GM23338 (cell line): ENCODE measurements around the gene GPC6. TPM values are rescaled to one million over a fixed set of nuclear protein-coding genes. Genes with fewer than 3 reads are reported as not detected.

Experiments used
- ATAC-seq: fragments of 200-7000 bp; cut with Tn5 transposase; 3 replicates; pipeline ENCODE4 v1.9.1; 2020
- DNase-seq: peaks from one replicate; pipeline ENCODE4 v3.0.0-alpha.2; 2015; ENCODE audit warnings: low spot score
- H2AFZ ChIP-seq: fragments of 200-600 bp; sonication (generic); 2 replicates; pipeline ENCODE4 v1.8.0; 2016; ENCODE audit warnings: antibody characterized with exemption, mild to moderate bottlenecking, moderate library complexity
- H3F3A ChIP-seq: fragments of 200-600 bp; sonication (generic); replicated peaks from 2 replicates; pipeline ENCODE4 v1.8.0; 2017; ENCODE audit warnings: antibody characterized with exemption, mixed run types, low read depth
- H3K27ac ChIP-seq: fragments of 200-600 bp; sonication (generic); 2 replicates; pipeline ENCODE4 v1.6.1; 2016; ENCODE audit warnings: low read depth
- H3K27me3 ChIP-seq: fragments of 200-600 bp; sonication (generic); 2 replicates; pipeline ENCODE4 v1.8.0; 2016; ENCODE audit warnings: mild to moderate bottlenecking, mixed run types, moderate library complexity; ENCODE audit not compliant: insufficient read depth
- H3K36me3 ChIP-seq: fragments of 200-600 bp; sonication (generic); 2 replicates; pipeline ENCODE4 v1.8.0; 2016; ENCODE audit warnings: mild to moderate bottlenecking; ENCODE audit not compliant: insufficient read depth
- H3K4me1 ChIP-seq: fragments of 200-600 bp; sonication (generic); 2 replicates; pipeline ENCODE4 v1.8.0; 2016; ENCODE audit warnings: mild to moderate bottlenecking, moderate library complexity; ENCODE audit not compliant: insufficient read depth
- H3K4me2 ChIP-seq: fragments of 200-600 bp; sonication (generic); 2 replicates; pipeline ENCODE4 v1.7.1; 2017; ENCODE audit warnings: mixed run types
- H3K4me3 ChIP-seq: fragments of 200-600 bp; sonication (generic); 2 replicates; pipeline ENCODE4 v1.6.1; 2016; ENCODE audit warnings: mixed run types
- H3K79me2 ChIP-seq: fragments of 200-600 bp; sonication (generic); replicated peaks from 2 replicates; pipeline ENCODE4 v1.8.0; 2017; ENCODE audit warnings: mild to moderate bottlenecking; ENCODE audit not compliant: insufficient read depth
- H3K9me2 ChIP-seq: fragments of 200-600 bp; sonication (generic); 2 replicates; pipeline ENCODE4 v1.8.0; 2017; ENCODE audit not compliant: insufficient read depth
- H4K20me1 ChIP-seq: fragments of 200-600 bp; sonication (generic); replicated peaks from 2 replicates; pipeline ENCODE4 v1.8.0; 2017; ENCODE audit warnings: mild to moderate bottlenecking; ENCODE audit not compliant: insufficient read depth
- H3K27ac Mint-ChIP-seq: 2 replicates; pipeline ENCODE4 v1.8.0; 2020; ENCODE audit warnings: inconsistent platforms, mild to moderate bottlenecking, moderate library complexity, mixed read lengths
- H3K27me3 Mint-ChIP-seq: 3 replicates; pipeline ENCODE4 v1.8.0; 2022; ENCODE audit warnings: low read depth, mild to moderate bottlenecking, moderate library complexity, mixed read lengths, inconsistent platforms; ENCODE audit not compliant: insufficient read depth, poor library complexity
- H3K36me3 Mint-ChIP-seq: 3 replicates; pipeline ENCODE4 v1.8.0; 2021; ENCODE audit warnings: low read depth, mild to moderate bottlenecking, inconsistent platforms, moderate library complexity, mixed read lengths
- H3K4me1 Mint-ChIP-seq: 3 replicates; pipeline ENCODE4 v1.8.0; 2020; ENCODE audit warnings: mild to moderate bottlenecking, inconsistent platforms, mixed read lengths
- H3K4me3 Mint-ChIP-seq: 3 replicates; pipeline ENCODE4 v1.8.0; 2021; ENCODE audit warnings: moderate library complexity, mild to moderate bottlenecking, inconsistent platforms, mixed read lengths
- H3K9me3 Mint-ChIP-seq: 3 replicates; pipeline ENCODE4 v1.8.0; 2020; ENCODE audit warnings: moderate library complexity, mild to moderate bottlenecking, inconsistent platforms, mixed read lengths
- CREB1 ChIP-seq: fragments of 250-450 bp; sonication (Bioruptor Pico); IDR thresholded peaks from 2 replicates; pipeline ENCODE4 v1.5.0; 2020; ENCODE audit warnings: low read depth, mild to moderate bottlenecking, moderate library complexity
- CTCF ChIP-seq, 2 experiments: fragments of 200-600 bp in 1 of 2; sonication (generic) in 1 of 2; conservative IDR thresholded peaks; 2 replicates each; pipeline versions ENCODE4 v1.5.1 to v1.6.1; 2016 to 2017; ENCODE audit warnings: antibody characterized with exemption in 2 of 2, low read depth in 2 of 2, mild to moderate bottlenecking in 2 of 2, moderate library complexity in 1 of 2
- EZH2 ChIP-seq: fragments of 200-600 bp; sonication (generic); IDR thresholded peaks from one replicate; pipeline ENCODE4 v1.8.0; 2017; ENCODE audit warnings: antibody characterized with exemption, mild to moderate bottlenecking, low read depth; ENCODE audit not compliant: unreplicated experiment
- JUNB ChIP-seq: IDR thresholded peaks from one replicate; pipeline ENCODE4 v1.6.1; 2016; ENCODE audit warnings: antibody characterized with exemption; ENCODE audit not compliant: unreplicated experiment
- NANOG ChIP-seq: IDR thresholded peaks from 2 replicates; pipeline ENCODE4 v1.6.1; 2016; ENCODE audit warnings: antibody characterized with exemption, borderline replicate concordance
- POLR2AphosphoS5 ChIP-seq: IDR thresholded peaks from 2 replicates; pipeline ENCODE4 v1.6.1; 2016; ENCODE audit warnings: antibody characterized with exemption, low read depth
- STAT1 ChIP-seq: IDR thresholded peaks from one replicate; pipeline ENCODE4 v1.6.1; 2016; ENCODE audit warnings: antibody characterized with exemption; ENCODE audit not compliant: unreplicated experiment
- ZNF114 ChIP-seq: fragments of 250-450 bp; sonication (Bioruptor Pico); IDR thresholded peaks from 2 replicates; pipeline ENCODE4 v1.5.0; 2020; ENCODE audit warnings: mild to moderate bottlenecking, moderate library complexity
- ZNF462 ChIP-seq: fragments of 250-450 bp; sonication (Bioruptor Pico); IDR thresholded peaks from 2 replicates; pipeline ENCODE4 v1.5.0; 2020; ENCODE audit warnings: mild to moderate bottlenecking, moderate library complexity
- polyA plus RNA-seq: library from polyadenylated mRNA; unstranded; fragments of >200 nt; fragmentation: Nextera tagmentation; extraction: Ambion mirVana; gene quantifications from 2 replicates; pipeline ENCODE4 v1.2.1, GENCODE V29; 2016
- total RNA-seq: library from RNA; depleted of rRNA; stranded (reverse); fragments of >200 nt; shearing (Covaris generic); gene quantifications from 2 replicates; pipeline ENCODE4 v1.2.3, GENCODE V29; 2014
- TF ChIP-seq, protein P1 (sequence below): IDR thresholded peaks from one replicate; pipeline ENCODE4 v1.6.1; 2018; ENCODE audit warnings: antibody characterized with exemption; ENCODE audit not compliant: unreplicated experiment

The GPC6 gene
- total and polyA plus RNA-seq, 2 experiments from 2014 or later, result 6.4 to 28.6 TPM

DNA sequence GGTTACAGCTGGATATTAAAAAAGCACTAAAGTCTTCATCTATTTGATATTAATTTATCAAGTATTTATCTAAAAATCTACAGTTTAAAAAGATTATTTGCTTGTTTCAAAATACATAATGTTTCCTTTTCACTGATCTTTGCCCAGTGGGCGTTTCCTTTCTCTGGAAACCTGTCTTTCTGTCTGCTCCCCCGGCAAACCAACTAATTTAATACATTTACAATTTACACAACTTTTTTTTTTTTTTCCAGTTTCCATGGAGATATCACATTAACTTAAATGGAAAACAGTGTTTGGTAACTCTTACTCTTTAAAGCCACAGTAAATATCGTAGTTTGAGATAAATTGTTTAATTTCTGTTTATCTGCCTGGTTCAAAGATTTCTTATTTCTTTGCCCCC, 5.3 kb downstream of the GPC6 start:
- Histone ChIP-seq H3K79me2 (peaks cover 76% of the 10 kb centered on the region), H3K27ac (no peak overlapping the region), H3K27me3 (peaks cover 13% of the 10 kb centered on the region), H3K36me3 (no peaks in the 10 kb centered on the region), H3K4me3 (no peak overlapping the region), H3F3A (no peaks in the 10 kb centered on the region), H3K4me2 (peak overlapping the region; percentile 34; the same call in 1 of the 2 replicates), H3K4me1 (peaks cover 61% of the 10 kb centered on the region), H3K9me2 (no peaks in the 10 kb centered on the region), H2AFZ (no peak overlapping the region), H4K20me1 (peaks cover 13% of the 10 kb centered on the region)
- Mint-ChIP-seq H3K36me3 (peaks cover 14% of the 10 kb centered on the region), H3K27me3 (peaks cover 9% of the 10 kb centered on the region), H3K4me3 (no peak overlapping the region), H3K27ac (no peak overlapping the region; the same call in 1 of the 2 replicates), H3K4me1 (peaks cover 60% of the 10 kb centered on the region), H3K9me3 (no peaks in the 10 kb centered on the region)
- ATAC-seq, result no peak
- DNase-seq, result no peak
- TF ChIP-seq JUNB (no peak), EZH2 (no peak), NANOG (no peak), STAT1 (no peak)
- TF ChIP-seq, protein P1, sequence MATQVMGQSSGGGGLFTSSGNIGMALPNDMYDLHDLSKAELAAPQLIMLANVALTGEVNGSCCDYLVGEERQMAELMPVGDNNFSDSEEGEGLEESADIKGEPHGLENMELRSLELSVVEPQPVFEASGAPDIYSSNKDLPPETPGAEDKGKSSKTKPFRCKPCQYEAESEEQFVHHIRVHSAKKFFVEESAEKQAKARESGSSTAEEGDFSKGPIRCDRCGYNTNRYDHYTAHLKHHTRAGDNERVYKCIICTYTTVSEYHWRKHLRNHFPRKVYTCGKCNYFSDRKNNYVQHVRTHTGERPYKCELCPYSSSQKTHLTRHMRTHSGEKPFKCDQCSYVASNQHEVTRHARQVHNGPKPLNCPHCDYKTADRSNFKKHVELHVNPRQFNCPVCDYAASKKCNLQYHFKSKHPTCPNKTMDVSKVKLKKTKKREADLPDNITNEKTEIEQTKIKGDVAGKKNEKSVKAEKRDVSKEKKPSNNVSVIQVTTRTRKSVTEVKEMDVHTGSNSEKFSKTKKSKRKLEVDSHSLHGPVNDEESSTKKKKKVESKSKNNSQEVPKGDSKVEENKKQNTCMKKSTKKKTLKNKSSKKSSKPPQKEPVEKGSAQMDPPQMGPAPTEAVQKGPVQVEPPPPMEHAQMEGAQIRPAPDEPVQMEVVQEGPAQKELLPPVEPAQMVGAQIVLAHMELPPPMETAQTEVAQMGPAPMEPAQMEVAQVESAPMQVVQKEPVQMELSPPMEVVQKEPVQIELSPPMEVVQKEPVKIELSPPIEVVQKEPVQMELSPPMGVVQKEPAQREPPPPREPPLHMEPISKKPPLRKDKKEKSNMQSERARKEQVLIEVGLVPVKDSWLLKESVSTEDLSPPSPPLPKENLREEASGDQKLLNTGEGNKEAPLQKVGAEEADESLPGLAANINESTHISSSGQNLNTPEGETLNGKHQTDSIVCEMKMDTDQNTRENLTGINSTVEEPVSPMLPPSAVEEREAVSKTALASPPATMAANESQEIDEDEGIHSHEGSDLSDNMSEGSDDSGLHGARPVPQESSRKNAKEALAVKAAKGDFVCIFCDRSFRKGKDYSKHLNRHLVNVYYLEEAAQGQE, result no peak

- DNase-seq, result peak; percentile 86
- H3K9me3 Mint-ChIP-seq, result peaks cover 7% of the 10 kb centered on the region
- TF ChIP-seq NANOG (peak; percentile 45; the same call in 1 of the 2 replicates), CTCF (conservative IDR thresholded peaks at IDR 0.05; ENCODE audit: low read depth in 2 of 2) (peak; percentile 71 to 80), ZNF462 (peak; percentile 96), CREB1 (CRISPR knock-in tag) (0 out of 2 replicates have a peak, but pooled peaks have one; percentile 48), POLR2AphosphoS5 (0 out of 2 replicates have a peak, but pooled peaks have one; percentile 18), ZNF114 (no peak)
- Histone ChIP-seq H3K79me2 (peaks cover 92% of the 10 kb centered on the region), H3K9me2 (no peaks in the 10 kb centered on the region), H3K36me3 (peaks cover 6% of the 10 kb centered on the region; the same call in 1 of the 2 replicates), H3F3A (no peaks in the 10 kb centered on the region), H3K4me2 (peak overlapping the region; percentile 47), H3K4me3 (no peak overlapping the region), H3K27ac (no peak overlapping the region), H4K20me1 (peaks cover 13% of the 10 kb centered on the region), H3K27me3 (peaks cover 13% of the 10 kb centered on the region), H3K4me1 (peaks cover 61% of the 10 kb centered on the region), H2AFZ (no peak overlapping the region)
- peaks cover 34% of the 10 kb centered on the region for H3K36me3 Mint-ChIP-seq
- H3K27ac Mint-ChIP-seq, result no peak overlapping the region
- H3K4me1 Mint-ChIP-seq, result peaks cover 56% of the 10 kb centered on the region
- H3K4me3 Mint-ChIP-seq, result no peak overlapping the region
- H3K27me3 Mint-ChIP-seq, result peaks cover 6% of the 10 kb centered on the region
- ATAC-seq, result peak; percentile 98
Observed at GRCh38 chr13:93233997-93234416, 7.4 kb downstream of the GPC6 start.
